Gastrocnemius medialis (tissue), 4 donors: ENCODE data around the gene GPR137.

Source experiments
- POLR2A ChIP-seq, 2 donors: fragments of 450-650 bp; IDR thresholded peaks; one replicate each; pipeline ENCODE4 v1.6.1; 2017; ENCODE audit warnings: antibody characterized with exemption in 2 of 2, mild to moderate bottlenecking in 2 of 2, moderate library complexity in 2 of 2
- TF ChIP-seq, protein P1 (sequence below), 5 experiments: fragments of 450-650 bp in 3 of 5; fragments of 200-600 bp in 2 of 5; sonication (generic) in 2 of 5; IDR thresholded peaks in 4 of 5; conservative IDR thresholded peaks in 1 of 5; 1 replicate in 4 of 5; 2 replicates in 1 of 5; pipeline ENCODE4 v1.5.1; 2016 to 2019; ENCODE audit warnings: antibody characterized with exemption in 5 of 5, mild to moderate bottlenecking in 3 of 5, moderate library complexity in 3 of 5

DNA sequence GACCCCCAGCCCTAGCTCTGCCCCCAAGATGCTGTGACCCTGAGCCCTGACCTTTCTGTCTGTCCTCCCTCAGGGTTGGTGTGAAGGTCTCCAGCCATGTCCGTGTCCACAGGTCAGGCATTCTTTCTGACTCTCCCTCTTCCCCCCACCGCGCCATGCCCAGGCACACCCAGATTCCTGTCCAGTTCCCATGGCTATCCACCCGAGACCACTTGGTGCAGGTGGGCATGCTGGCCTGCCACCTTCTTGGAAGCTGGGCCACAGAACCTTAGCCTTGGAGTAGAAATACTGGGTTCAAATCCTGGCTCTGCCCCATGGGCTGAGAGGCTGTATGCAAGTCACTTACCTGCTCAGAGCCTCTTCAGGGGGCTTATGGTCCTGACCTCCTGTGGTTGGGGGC lies 36.6 kb upstream of the GPR137 start:
- TF ChIP-seq, protein P1, sequence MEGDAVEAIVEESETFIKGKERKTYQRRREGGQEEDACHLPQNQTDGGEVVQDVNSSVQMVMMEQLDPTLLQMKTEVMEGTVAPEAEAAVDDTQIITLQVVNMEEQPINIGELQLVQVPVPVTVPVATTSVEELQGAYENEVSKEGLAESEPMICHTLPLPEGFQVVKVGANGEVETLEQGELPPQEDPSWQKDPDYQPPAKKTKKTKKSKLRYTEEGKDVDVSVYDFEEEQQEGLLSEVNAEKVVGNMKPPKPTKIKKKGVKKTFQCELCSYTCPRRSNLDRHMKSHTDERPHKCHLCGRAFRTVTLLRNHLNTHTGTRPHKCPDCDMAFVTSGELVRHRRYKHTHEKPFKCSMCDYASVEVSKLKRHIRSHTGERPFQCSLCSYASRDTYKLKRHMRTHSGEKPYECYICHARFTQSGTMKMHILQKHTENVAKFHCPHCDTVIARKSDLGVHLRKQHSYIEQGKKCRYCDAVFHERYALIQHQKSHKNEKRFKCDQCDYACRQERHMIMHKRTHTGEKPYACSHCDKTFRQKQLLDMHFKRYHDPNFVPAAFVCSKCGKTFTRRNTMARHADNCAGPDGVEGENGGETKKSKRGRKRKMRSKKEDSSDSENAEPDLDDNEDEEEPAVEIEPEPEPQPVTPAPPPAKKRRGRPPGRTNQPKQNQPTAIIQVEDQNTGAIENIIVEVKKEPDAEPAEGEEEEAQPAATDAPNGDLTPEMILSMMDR (IDR thresholded peaks at IDR 0.05 in 4 of 5, conservative IDR thresholded peaks at IDR 0.05 in 1 of 5): no peak
- no peak for TF ChIP-seq POLR2A (IDR thresholded peaks at IDR 0.05)
